ENCODE data around the gene MYORG. TPM values are rescaled to one million over a fixed set of nuclear protein-coding genes. Genes with fewer than 3 reads are reported as not detected.
A peak's percentile ranks its signal among the peaks of the same experiment; 100 is the strongest.

MYORG gene
- total RNA-seq, 1 donor from 2014 or later = 4.8 TPM

DNA sequence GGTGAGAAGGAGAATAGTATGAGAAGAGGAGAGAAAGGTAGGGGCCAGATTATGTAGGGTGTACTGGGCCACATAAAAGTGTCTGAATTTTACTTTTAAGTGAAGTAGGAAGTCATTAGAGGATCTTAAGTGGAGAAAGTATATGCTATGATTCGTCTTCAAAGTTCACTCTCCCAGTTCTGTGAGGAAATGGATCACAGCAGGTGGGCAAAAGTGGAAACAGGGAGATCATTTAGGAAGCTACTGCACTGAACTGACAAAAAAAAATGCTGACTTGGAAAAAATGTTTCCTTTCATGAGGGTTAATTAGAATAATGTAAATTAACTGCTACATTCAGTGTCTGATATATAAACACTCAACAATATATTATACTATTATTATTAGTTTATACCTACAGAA lies 50.0 kb downstream of the MYORG start:
- Histone ChIP-seq H3K36me3 (no peaks in the 10 kb centered on the region), H3K27me3 (ENCODE audit: low read depth) (no peaks in the 10 kb centered on the region), H3K4me3 (no peak overlapping the region), H3K27ac (no peak overlapping the region), H3K9me3 (no peaks in the 10 kb centered on the region), H3K4me1 (peaks cover 17% of the 10 kb centered on the region)
- TF ChIP-seq, protein P1, sequence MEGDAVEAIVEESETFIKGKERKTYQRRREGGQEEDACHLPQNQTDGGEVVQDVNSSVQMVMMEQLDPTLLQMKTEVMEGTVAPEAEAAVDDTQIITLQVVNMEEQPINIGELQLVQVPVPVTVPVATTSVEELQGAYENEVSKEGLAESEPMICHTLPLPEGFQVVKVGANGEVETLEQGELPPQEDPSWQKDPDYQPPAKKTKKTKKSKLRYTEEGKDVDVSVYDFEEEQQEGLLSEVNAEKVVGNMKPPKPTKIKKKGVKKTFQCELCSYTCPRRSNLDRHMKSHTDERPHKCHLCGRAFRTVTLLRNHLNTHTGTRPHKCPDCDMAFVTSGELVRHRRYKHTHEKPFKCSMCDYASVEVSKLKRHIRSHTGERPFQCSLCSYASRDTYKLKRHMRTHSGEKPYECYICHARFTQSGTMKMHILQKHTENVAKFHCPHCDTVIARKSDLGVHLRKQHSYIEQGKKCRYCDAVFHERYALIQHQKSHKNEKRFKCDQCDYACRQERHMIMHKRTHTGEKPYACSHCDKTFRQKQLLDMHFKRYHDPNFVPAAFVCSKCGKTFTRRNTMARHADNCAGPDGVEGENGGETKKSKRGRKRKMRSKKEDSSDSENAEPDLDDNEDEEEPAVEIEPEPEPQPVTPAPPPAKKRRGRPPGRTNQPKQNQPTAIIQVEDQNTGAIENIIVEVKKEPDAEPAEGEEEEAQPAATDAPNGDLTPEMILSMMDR (IDR thresholded peaks at IDR 0.05) = no peak
- ATAC-seq (no peak), DNase-seq (no peak)
- intact Hi-C loops (cut with DNase I) = no loop called here

- H3K27ac ChIP-seq = no peak overlapping the region
- H3K36me3 ChIP-seq = no peaks in the 10 kb centered on the region
- intact Hi-C loops (cut with DNase I) = no loop called here
- DNase-seq (no peak), ATAC-seq (no peak)
- no peaks in the 10 kb centered on the region for H3K27me3 ChIP-seq (ENCODE audit: low read depth)
- TF ChIP-seq, protein P1 (IDR thresholded peaks at IDR 0.05) = no peak
- H3K4me3 ChIP-seq = no peak overlapping the region
- H3K4me1 ChIP-seq = peaks cover 2% of the 10 kb centered on the region
- no peaks in the 10 kb centered on the region for H3K9me3 ChIP-seq
Observed at GRCh38 chr9:34322899-34323591, 53.7 kb downstream of the MYORG start.

- Histone ChIP-seq H3K27me3 (ENCODE audit: low read depth) (no peaks in the 10 kb centered on the region), H3K4me3 (no peak overlapping the region), H3K27ac (no peak overlapping the region), H3K9me3 (no peaks in the 10 kb centered on the region), H3K36me3 (no peaks in the 10 kb centered on the region), H3K4me1 (no peaks in the 10 kb centered on the region)
- no peak for ATAC-seq
- TF ChIP-seq, protein P1 (IDR thresholded peaks at IDR 0.05) = no peak
- intact Hi-C loops (cut with DNase I) = no loop called here
- no peak for DNase-seq
Observed at GRCh38 chr9:34321451-34321850, 55.2 kb downstream of the MYORG start.

DNA sequence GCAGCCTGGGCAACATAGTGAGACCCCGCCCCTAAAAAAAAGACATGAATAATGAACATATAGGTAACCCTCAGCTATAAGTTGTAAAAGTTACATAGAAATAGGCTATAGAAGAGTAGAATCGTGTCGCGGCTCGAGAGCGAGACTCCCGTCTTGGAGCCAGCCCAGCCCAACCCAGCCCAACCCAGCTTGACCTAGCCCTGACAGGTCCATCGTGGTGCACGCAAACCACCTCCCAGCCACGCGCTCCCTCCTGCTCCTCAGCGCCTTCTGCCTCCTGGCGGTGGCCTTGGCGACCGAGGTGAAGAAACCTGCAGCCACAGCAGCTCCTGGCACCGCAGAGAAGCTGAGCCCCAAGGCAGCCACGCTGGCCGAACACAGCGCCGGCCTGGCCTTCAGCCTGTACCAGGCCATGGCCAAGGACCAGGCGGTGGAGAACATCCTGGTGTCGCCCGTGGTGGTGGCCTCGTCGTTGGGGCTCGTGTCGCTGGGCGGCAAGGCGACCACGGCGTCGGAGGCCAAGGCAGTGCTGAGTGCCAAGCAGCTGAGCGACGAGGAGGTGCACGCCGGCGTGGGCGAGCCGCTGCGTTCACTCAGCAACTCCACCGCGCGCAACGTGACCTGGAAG lies 58.4 kb downstream of the MYORG start:
- H3K4me1 ChIP-seq = no peaks in the 10 kb centered on the region
- no peak overlapping the region for H3K27ac ChIP-seq
- intact Hi-C loops (cut with DNase I) = no loop called here
- TF ChIP-seq, protein P1 (IDR thresholded peaks at IDR 0.05) = no peak
- H3K36me3 ChIP-seq = no peaks in the 10 kb centered on the region
- ATAC-seq = peak in 1 of 2 donors; percentile 32
- no peaks in the 10 kb centered on the region for H3K9me3 ChIP-seq
- H3K27me3 ChIP-seq (ENCODE audit: low read depth) = no peaks in the 10 kb centered on the region
- H3K4me3 ChIP-seq = no peak overlapping the region
- no peak for DNase-seq

GRCh38 chr9:34317436-34317835 lies 59.3 kb downstream of the MYORG start:
- no peak overlapping the region for H3K27ac ChIP-seq
- no peak for DNase-seq
- H3K36me3 ChIP-seq = no peaks in the 10 kb centered on the region
- no peak overlapping the region for H3K4me3 ChIP-seq
- H3K9me3 ChIP-seq = no peaks in the 10 kb centered on the region
- H3K4me1 ChIP-seq = no peaks in the 10 kb centered on the region
- ATAC-seq = no peak
- intact Hi-C loops (cut with DNase I) = no loop called here
- no peaks in the 10 kb centered on the region for H3K27me3 ChIP-seq (ENCODE audit: low read depth)
- TF ChIP-seq, protein P1 (IDR thresholded peaks at IDR 0.05) = no peak

Other genes with a start within 250 kb of the MYORG start
- 47.0 TPM for gene UBAP1, start 197.9 kb downstream of the MYORG start, total RNA-seq
- gene KIF24, start 47.6 kb downstream of the MYORG start, total RNA-seq = 1.4 TPM
- 13.5 TPM for gene NUDT2, start 47.3 kb downstream of the MYORG start, total RNA-seq
- gene FAM219A, start 81.7 kb upstream of the MYORG start, total RNA-seq = 24.5 TPM
- 13.5 TPM for gene DNAI1, start 81.9 kb upstream of the MYORG start, total RNA-seq
- gene ENHO, start 146.1 kb upstream of the MYORG start, total RNA-seq = 0.59 TPM
- gene CNTFR, start 212.8 kb upstream of the MYORG start, total RNA-seq = 2.5 TPM
- 16.5 TPM for gene RPP25L, start 235.2 kb upstream of the MYORG start, total RNA-seq
- gene DCTN3, start 243.6 kb upstream of the MYORG start, total RNA-seq = 72.2 TPM